Smooth muscle cell (in vitro differentiated cells): ENCODE results near the gene MRPL14. TPM values are rescaled to one million over a fixed set of nuclear protein-coding genes. Genes with fewer than 3 reads are reported as not detected.

Experiments
- DNase-seq: peaks from one replicate; lab custom pipeline; 2025; ENCODE audit not compliant: unreplicated experiment; lab: John Stamatoyannopoulos, UW
- H2AFZ ChIP-seq: fragments of 200-600 bp; sonication (generic); 2 replicates; pipeline ENCODE4 v1.6.0; 2016; ENCODE audit warnings: antibody characterized with exemption, low read depth, mild to moderate bottlenecking
- H3F3A ChIP-seq: fragments of 200-600 bp; sonication (generic); 2 replicates; pipeline ENCODE4 v1.6.0; 2017; ENCODE audit warnings: antibody characterized with exemption, low read depth
- H3K27ac ChIP-seq: fragments of 200-600 bp; sonication (generic); 2 replicates; pipeline ENCODE4 v1.5.1; 2016; ENCODE audit warnings: low read depth, mild to moderate bottlenecking
- H3K27me3 ChIP-seq: fragments of 200-600 bp; sonication (generic); 2 replicates; pipeline ENCODE4 v1.6.1; 2016; ENCODE audit warnings: low read depth, mild to moderate bottlenecking
- H3K36me3 ChIP-seq: fragments of 200-600 bp; sonication (generic); 2 replicates; pipeline ENCODE4 v1.5.1; 2016; ENCODE audit warnings: low read depth
- H3K4me1 ChIP-seq: fragments of 200-600 bp; sonication (generic); 2 replicates; pipeline ENCODE4 v1.5.1; 2016; ENCODE audit warnings: low read depth
- H3K4me2 ChIP-seq: fragments of 200-600 bp; sonication (generic); 2 replicates; pipeline ENCODE4 v1.6.0; 2016; ENCODE audit warnings: mild to moderate bottlenecking
- H3K4me3 ChIP-seq: fragments of 200-600 bp; sonication (generic); 2 replicates; pipeline ENCODE4 v1.5.1; 2016; ENCODE audit warnings: mild to moderate bottlenecking
- H3K79me2 ChIP-seq: fragments of 200-600 bp; sonication (generic); 2 replicates; pipeline ENCODE4 v1.6.0; 2016; ENCODE audit warnings: low read depth, mild to moderate bottlenecking
- H3K9ac ChIP-seq: fragments of 200-600 bp; sonication (generic); 2 replicates; pipeline ENCODE4 v1.6.0; 2016; ENCODE audit warnings: low read depth
- H3K9me3 ChIP-seq: fragments of 200-600 bp; sonication (generic); replicated peaks from 2 replicates; pipeline ENCODE4 v1.5.1; 2016; ENCODE audit warnings: low read depth
- H4K20me1 ChIP-seq: fragments of 200-600 bp; sonication (generic); 2 replicates; pipeline ENCODE4 v1.6.0; 2016; ENCODE audit warnings: low read depth
- CTCF ChIP-seq: fragments of 200-600 bp; sonication (generic); IDR thresholded peaks from 2 replicates; pipeline ENCODE4 v1.5.1; 2017; ENCODE audit warnings: borderline replicate concordance, mild to moderate bottlenecking, antibody characterized with exemption; ENCODE audit not compliant: insufficient read depth, poor library complexity, severe bottlenecking
- WGBS: methylation state at CpG from one replicate; pipeline ENCODE4 v1.1.7; 2016; ENCODE audit warnings: low lambda C conversion rate; 5-methylcytosine and 5-hydroxymethylcytosine counted together
- polyA plus RNA-seq: library from polyadenylated mRNA; unstranded; fragments of >200 nt; fragmentation: Nextera tagmentation; extraction: Ambion mirVana; gene quantifications from 2 replicates; pipeline ENCODE4 v1.2.1, GENCODE V29; 2016
- total RNA-seq: library from RNA; depleted of rRNA; stranded (reverse); fragments of >200 nt; gene quantifications from 2 replicates; pipeline ENCODE4 v1.2.3, GENCODE V29; 2014

MRPL14 gene
- total and polyA plus RNA-seq, 2 experiments from 2014 or later: 53.4 to 97.9 TPM

GRCh38 chr6:44110966-44111365, 16.3 kb downstream of the MRPL14 start:
- 97% methylated on average over 3 of the region's 3 CpGs for WGBS
- H3K27ac ChIP-seq: no peak overlapping the region
- DNase-seq: no peak
- no peaks in the 10 kb centered on the region for H3K36me3 ChIP-seq
- H3K4me2 ChIP-seq: no peak overlapping the region
- no peak for TF ChIP-seq CTCF
- no peaks in the 10 kb centered on the region for H3K9me3 ChIP-seq
- no peak overlapping the region for H2AFZ ChIP-seq
- H3K79me2 ChIP-seq: peaks cover 13% of the 10 kb centered on the region
- no peak overlapping the region for H3K4me3 ChIP-seq
- H4K20me1 ChIP-seq: peaks cover 46% of the 10 kb centered on the region
- H3K9ac ChIP-seq: no peak overlapping the region
- H3K27me3 ChIP-seq: no peaks in the 10 kb centered on the region
- H3F3A ChIP-seq: no peaks in the 10 kb centered on the region
- H3K4me1 ChIP-seq: peaks cover 3% of the 10 kb centered on the region

- no peak overlapping the region for H3K4me3 ChIP-seq
- TF ChIP-seq CTCF: no peak
- no peaks in the 10 kb centered on the region for H3F3A ChIP-seq
- WGBS: 89% methylated on average over 6 of the region's 6 CpGs
- H3K9ac ChIP-seq: no peak overlapping the region
- peaks cover 11% of the 10 kb centered on the region for H3K79me2 ChIP-seq
- DNase-seq: no peak
- no peak overlapping the region for H3K4me2 ChIP-seq
- H3K27ac ChIP-seq: no peak overlapping the region
- H2AFZ ChIP-seq: no peak overlapping the region
- no peaks in the 10 kb centered on the region for H3K4me1 ChIP-seq
- peaks cover 49% of the 10 kb centered on the region for H4K20me1 ChIP-seq
- H3K36me3 ChIP-seq: no peaks in the 10 kb centered on the region
- no peaks in the 10 kb centered on the region for H3K27me3 ChIP-seq
- no peaks in the 10 kb centered on the region for H3K9me3 ChIP-seq
Measured at GRCh38 chr6:44110005-44110676, 17.1 kb downstream of the MRPL14 start.

- DNase-seq: no peak
- H3F3A ChIP-seq: no peaks in the 10 kb centered on the region
- peaks cover 6% of the 10 kb centered on the region for H3K79me2 ChIP-seq
- H3K27me3 ChIP-seq: no peaks in the 10 kb centered on the region
- H3K36me3 ChIP-seq: peaks cover 3% of the 10 kb centered on the region
- H3K4me3 ChIP-seq: no peak overlapping the region
- no peaks in the 10 kb centered on the region for H3K4me1 ChIP-seq
- H3K27ac ChIP-seq: no peak overlapping the region
- no peak for TF ChIP-seq CTCF
- H3K9ac ChIP-seq: no peak overlapping the region
- no peak overlapping the region for H3K4me2 ChIP-seq
- 96% methylated on average over 10 of the region's 10 CpGs for WGBS
- H4K20me1 ChIP-seq: peaks cover 59% of the 10 kb centered on the region
- no peak overlapping the region for H2AFZ ChIP-seq
- no peaks in the 10 kb centered on the region for H3K9me3 ChIP-seq
Measured at GRCh38 chr6:44109212-44109611, 18.0 kb downstream of the MRPL14 start.

GRCh38 chr6:44108471-44108870, 18.8 kb downstream of the MRPL14 start:
- Histone ChIP-seq H3K36me3 (peaks cover 6% of the 10 kb centered on the region), H3K9me3 (no peaks in the 10 kb centered on the region), H4K20me1 (peaks cover 65% of the 10 kb centered on the region), H3K4me3 (no peak overlapping the region), H3K27ac (no peak overlapping the region), H2AFZ (no peak overlapping the region), H3K4me2 (no peak overlapping the region), H3K9ac (no peak overlapping the region), H3K79me2 (peaks cover 6% of the 10 kb centered on the region), H3F3A (no peaks in the 10 kb centered on the region), H3K27me3 (no peaks in the 10 kb centered on the region), H3K4me1 (no peaks in the 10 kb centered on the region)
- DNase-seq: no peak
- WGBS: 92% methylated on average over 1 of the region's 1 CpG
- no peak for TF ChIP-seq CTCF
